HPDE6-E6E7 (cell line): Measurements from ENCODE around the gene NAPA.
"Not testable (repeated sequence)": the region's sequence is repeated elsewhere in the genome, so short reads cannot be mapped to it uniquely, and the experiment has no call there.

Source experiments
- DNase-seq: peaks from one replicate; pipeline ENCODE4 v3.0.0; 2011; ENCODE audit warnings: missing footprints; ENCODE audit errors: extremely low spot score

Gene NAPA

DNA sequence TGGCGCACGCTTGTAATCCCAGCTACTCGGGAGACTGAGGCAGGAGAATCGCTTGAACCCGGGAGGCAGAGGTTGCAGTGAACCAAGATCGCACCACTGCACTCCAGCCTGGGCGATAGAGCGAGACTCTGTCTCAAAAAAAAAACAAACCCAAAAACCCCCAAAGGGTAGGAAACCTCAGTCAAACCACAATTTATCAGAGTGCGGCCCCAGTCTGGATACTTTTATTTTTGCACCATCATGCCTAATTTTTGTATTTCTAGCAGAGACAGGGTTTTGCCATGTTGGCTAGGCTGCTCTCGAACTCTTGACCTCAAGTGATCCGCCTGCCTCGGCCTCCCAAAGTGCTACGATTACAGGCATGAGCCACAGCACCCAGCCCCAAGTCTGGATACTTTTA, 28.6 kb downstream of the NAPA start:
- not testable (repeated sequence) for DNase-seq

DNA sequence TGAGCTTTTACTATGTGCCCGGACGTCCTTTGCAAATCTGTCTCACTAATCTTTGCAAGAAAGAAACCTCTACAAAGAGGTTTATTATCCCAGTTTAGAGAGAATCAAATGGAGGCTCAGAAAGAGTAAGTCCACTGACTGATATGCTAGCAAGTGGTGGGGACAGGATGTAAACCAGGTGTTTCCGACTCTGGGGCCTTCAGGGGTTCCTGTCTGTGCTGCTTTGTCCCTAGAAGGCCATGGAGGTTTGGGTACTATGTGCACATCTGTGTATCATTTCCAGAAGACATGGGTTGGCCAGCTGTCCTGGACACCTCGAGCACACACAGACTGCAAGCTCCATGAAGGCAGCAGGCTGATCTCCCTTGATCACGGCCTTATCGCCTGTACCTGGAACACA, 29.7 kb downstream of the NAPA start:
- no peak for DNase-seq

DNA sequence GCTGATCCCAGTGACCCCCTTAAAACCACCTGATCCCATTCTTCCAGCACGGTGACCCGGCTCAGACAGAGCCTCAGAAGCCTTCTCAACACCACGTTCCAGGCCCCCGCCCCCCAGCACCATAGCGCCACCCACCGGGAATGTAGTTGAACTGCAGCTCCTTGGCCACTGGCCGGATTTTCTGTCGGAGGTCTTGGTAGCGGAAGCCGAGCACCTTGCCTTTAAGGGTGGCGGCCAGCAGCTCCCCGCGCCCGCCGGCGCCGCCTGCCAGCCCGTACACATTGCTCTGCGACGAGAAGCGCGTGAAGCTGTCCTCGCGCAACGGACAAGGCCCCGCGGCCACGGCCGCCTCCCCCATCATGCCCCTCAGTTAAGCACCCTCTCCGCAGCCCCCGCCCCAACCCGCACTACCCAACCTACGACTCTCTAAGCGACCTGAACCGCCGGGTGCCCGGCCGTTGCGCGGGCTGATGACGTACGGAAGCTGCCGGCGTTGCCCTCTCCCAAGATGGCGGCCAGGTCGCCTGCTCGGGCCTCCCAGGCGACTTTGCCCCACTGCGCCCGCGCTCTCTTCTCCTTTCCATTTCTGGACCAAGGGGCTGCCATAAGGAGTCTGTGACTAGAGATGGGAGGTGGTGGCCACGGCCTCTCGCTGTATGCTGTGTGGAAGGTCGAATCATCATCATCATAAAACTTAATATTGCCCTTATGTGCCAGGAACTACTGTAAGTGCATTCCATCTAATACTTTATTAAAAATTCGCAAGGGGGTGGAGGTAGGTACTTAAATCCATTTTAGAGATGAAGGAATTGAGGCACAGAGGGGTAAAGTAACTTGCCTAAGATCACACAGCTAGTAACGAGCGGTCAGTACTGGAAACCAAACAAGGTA, 30.8 kb downstream of the NAPA start, which contains the start of gene KPTN:
Gene KPTN, minus strand, starts transcription at position 420 of the 891 bp plus-strand sequence. Its CDS starts 59 bp downstream, at position 361.
- DNase-seq, result peak; percentile 91

DNA sequence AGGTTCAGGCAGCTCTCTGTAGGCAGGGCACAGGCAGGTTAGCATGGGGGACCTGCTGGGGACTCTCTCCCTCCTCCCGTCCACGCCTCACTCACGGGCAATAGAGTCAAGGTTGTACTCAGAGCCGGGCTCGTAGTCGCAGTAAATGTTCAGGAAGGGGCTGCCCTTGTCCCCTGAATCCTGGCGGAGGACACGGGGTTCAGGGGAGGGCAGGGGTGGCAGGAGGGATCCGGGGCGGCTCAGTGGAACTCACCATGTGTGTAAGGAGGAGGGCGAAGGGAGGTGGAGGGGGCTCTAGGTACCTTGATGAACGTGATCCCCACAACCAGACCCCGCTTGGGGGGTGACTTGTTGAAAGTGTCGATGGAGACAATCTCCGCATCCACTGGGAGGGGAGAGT, 31.7 kb downstream of the NAPA start:
- DNase-seq, result no peak

DNA sequence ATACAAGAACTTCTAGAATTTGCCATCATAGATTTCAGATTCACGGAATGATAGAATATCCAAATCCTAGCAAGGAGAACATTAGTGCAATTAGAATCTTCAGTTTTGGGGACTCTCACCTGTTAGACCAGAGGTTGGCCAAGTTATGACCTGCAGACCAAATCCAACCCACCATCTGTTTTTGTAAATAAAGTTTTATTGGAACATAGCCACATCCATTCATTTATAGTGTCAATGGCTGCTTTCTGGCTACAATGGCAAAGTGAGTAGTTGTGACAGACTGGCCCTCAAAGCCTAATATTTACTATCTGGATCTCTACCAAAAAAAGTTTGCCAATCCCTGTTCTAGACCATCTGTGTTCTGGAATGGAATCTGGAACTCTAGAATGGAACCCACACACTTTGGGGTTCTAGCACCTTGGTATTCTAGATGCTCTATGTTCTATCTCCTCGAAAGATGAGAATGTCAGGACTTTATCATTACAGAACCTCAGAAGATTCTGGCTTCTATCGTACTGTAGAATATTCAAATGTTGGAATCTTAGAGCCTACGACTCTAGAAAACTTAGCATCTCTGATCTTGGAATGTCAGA, 33.3 kb downstream of the NAPA start:
- no peak for DNase-seq

DNA sequence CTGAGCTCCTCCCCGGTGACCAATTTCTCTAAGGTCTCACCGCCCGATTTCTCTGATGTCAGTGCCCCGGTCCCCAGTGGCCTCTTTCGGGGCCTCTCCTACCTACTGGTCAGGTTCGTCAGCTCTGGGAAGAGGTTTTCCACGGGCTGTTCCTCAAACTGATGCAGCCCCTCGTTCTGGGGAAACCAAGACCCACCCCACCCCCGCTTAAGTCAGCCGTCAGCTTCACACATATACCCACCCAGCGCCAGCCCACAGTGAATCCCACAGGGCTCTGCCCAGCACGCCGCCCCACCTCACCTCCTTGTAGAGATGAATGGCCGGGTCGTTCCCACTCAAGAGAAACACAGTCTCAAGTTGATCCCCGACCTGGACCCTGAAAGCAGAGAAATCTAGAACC, 34.2 kb downstream of the NAPA start:
- no peak for DNase-seq

DNA sequence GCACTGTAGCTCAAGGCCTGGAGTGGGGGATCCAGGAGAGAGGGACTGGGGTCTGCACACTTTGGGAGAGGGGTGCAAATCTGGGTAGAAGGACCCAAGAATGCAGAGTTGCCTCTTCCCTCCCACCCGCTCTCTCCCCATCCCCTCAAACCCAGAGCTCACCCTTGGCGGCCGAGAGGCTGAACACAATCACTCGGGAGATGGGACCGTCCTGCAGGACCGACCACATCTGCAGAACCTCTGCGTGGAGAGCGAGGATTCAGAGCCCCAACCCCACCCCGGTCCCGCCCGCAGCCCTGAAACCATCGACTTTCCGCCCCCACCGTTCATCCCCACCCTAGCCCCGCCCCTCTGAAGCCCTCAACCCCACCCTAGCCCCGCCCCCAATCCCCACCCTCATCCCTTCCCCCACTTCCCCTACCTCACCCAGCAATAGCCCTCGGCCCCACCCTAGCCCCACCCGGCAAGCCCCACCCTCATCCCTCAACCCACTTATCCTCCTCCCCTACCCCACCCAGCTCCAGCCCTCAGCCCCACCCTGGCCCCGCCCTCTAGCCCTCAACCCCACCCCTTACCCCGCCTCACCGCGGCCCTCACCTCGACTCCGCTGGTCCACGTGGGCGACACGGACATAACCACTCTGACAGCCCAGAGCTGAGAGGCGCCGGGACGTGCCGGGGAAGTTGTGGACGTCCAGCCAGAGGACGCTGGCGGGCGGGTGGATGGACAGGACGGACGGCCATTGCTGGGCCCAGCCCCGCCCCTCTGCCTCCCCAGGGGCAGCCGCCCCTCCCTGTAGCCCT, 35.0 kb downstream of the NAPA start:
- DNase-seq, result no peak

DNA sequence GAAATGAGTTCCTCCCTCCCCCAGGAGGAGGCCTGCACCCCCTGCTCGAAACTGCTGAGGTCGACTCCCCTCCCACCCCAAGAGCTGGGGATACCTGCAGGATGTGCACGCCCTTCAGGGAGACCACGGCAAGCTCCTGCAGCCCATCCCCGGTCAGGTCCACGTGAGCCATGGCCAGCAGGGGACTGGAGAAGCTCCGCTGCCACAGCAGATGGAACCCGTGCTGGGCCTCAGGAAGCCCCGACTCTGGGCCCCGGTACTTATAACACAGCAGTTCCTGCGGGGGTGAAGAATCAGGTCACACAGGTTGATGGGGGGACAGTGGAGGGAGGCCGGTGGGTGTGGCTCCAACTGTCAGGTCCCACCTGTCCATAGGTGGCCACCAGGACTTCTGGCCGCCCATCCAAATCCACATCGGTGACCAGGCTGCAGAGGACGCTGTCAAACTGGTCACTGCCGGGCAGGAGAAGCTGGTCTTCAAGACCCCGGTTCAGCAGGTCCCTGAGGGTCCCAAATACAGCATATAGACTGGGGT, 38.4 kb downstream of the NAPA start:
- DNase-seq, result no peak

DNA sequence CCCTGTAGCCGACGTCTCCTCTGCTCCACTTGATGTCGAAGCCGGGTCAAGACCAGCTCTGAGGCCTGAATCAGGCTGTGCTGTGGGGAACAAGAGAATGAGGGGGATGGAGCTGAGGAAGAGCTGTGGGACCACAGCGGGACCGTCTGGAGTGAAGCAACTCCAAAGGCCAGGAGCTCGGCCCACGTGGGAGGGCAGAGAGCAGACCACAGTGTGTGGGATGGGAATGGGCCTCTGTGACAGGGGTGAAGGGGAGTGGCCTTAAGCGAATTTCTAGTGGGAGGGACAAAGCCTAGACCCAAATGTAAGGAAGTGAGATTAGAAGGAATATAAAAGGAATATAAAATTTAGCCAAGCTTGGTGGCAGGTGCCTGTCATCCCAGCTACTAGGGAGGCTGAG, 39.4 kb downstream of the NAPA start:
- no peak for DNase-seq

DNA sequence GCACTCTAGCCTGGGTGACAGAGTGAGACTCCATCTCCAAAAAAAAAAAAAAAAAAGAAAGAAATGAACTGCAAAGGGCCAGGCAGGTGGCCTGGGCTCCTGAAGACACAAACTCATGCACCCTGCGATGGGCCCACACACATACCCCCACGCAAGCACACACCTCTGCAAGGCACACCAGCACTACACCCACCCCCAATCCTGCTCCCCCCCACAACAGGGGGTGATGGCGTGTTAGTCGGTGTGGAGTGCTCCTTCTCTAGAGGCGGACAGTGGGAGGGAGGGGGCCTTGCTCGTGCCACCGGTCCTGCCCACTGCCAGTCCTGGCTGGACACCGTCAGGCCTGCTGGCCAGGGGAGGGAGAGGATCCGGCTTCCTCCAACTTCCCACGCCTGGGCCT, 41.5 kb downstream of the NAPA start:
- DNase-seq, result no peak

DNA sequence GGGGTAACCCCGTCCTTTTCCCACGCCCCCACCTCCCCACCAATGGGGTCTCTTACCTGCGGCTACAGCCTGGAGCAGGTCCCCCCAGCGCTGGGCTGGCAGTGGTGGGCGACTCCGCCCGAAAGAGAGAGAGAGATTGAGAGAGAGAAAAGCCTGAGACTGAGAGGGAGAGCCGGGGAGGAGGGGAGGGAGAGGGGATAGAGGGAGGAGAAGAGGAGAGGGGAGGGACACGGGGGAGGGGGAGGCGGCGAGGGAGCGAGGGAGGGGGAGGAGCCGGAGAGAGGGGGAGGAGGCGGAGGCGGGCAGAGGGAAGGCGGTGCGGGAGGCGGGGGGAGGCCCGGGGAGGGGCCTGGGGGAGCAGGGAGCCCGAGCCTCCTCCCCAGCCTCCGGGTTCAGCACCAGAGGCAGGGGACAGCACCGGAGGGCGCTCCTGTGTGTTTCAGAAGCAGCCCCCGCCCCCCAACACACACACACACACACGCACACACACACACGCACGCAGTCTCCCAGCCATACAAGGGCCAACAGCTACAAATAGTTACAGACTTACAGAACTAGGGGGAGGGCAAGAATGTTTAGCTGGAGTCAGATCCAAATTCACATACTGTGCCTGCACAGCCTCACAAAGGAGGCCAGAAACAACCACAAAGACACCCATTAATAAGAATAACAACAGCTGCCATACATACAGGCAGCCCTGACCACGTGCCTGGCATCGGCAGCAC, 43.0 kb downstream of the NAPA start, which contains the start of gene SLC8A2:
Gene SLC8A2, minus strand, starts transcription at position 161 of the 725 bp plus-strand sequence. CDS start 5,490 bp downstream, outside the sequence.
- peak; percentile 38 for DNase-seq

DNA sequence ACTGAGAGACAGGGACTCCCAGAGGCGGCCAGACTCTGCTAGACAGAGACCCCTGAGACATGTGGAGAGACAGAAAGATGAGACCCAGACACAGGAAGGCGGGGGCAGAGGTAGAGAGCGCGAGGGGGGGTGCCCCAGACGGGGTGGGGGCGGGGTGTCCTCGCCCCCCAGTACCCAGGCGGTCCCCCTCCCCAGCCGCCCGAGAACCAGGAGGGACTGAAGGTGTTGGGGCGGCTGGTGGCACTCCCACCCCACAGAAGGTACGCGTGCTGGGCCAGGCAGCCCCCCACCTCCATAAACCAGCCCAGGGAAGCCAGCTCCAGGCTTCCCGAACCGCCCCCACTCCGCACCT, 43.5 kb downstream of the NAPA start:
- DNase-seq, result no peak

DNA sequence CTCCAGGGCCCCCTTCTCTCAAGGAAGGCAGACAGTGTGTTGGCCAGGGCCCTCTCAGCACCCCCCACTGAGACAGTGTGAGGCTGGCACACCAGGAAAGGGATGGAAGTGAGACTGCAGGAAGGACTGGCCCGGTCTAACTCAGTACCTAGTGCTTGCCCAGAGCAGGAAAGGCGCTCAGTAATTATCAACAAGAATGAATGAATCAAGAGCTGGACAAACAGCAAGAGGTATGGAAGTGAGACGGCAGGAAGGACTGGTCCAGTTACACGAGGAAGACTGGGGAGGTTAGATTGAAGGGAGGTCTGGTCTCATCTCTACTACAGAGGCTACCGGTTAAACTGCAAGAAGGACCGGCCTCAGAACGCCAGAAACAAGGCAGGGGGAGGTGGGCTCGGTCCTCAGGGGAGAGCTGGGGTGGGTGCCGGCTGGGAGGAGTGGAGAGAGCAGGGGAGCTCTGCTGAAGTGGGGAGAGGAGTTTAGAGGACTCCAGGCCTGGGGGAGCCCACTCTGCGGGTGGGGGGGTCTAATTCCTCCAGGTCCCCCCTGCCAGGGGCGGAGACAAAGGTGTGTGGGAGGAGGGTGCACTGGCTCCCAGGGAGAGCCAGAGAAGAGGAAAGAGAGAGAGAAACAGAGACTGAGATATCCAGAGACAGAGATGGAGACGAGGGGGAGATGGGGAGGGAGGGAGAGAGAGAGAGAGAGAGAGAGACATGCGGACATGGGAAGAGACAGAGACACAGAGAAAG, 44.2 kb downstream of the NAPA start:
- DNase-seq, result no peak

DNA sequence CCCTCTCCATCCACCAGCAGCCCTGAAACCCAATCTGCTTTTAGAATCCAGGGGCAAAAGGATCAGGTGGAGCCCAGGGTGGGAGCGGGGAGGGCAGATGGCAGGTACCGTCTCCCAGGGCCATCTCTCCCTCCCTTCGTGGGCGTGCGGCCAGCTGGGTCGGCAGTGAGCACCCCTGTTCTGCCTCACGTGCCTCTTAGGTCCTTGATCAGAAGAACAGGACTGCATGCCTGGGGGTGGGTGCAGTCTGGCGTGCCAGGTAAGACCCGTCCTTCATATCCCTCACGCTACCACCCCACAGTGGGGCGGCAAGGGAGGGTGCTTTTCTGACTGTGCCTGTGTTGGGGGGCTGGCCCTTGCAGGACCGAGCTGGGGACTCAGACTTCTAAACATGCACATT, 45.1 kb downstream of the NAPA start:
- no peak for DNase-seq

DNA sequence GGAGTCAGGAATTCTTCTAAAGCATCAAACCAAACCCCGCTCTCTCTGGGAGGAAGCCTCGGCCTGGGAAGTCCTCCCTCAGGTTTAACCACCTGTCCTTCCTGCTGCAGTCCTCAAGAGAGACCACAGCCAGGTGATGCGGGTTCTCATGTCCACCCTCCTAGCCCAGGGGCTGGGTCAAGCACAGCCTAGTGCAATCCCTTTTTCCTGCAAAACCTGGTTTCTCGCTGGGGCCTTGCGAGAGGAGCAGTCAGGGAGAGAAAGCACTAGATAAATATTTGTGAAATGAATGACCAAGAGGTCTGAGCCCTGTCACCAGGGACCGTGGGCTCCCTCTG, 45.5 kb downstream of the NAPA start:
- DNase-seq, result no peak

DNA sequence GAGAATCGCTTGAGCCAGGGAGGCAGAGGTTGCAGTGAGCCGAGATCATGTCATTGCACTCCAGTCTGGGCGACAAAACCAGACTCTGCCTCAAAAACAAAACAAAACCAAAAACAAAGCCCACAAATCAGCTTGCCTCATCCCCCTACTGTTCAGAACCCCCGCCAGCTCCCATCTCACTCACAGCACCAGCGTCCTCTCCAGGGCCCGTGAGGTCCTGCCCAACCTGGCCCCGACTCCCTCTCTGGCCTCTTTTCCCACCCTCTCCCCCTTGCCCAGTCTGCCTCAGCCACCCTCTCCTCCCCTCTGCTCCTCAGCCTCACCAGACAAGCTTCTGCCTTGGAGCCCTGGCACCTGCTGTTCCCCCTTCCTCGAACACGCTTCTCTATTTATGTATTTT, 46.9 kb downstream of the NAPA start:
- DNase-seq, result no peak

DNA sequence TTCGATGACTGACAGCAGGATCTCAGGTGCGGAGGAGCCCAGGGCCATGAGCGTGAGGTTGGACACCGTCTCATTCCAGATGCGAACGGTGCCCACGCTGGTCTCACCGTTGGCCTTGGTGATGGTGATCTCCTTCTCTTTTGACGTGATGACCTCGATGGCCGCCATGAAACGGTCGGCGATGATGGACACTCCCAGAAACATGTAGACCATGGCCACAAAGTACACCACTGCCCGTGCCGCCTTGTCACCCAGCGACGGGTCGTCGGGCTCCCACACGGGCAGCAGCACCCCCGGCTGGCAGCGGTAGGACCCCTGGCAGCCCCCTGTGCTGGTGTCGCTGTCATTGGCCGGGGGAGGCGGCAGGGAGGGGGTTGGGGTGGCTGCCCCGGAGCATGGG, 48.9 kb downstream of the NAPA start:
- no peak for DNase-seq

DNA sequence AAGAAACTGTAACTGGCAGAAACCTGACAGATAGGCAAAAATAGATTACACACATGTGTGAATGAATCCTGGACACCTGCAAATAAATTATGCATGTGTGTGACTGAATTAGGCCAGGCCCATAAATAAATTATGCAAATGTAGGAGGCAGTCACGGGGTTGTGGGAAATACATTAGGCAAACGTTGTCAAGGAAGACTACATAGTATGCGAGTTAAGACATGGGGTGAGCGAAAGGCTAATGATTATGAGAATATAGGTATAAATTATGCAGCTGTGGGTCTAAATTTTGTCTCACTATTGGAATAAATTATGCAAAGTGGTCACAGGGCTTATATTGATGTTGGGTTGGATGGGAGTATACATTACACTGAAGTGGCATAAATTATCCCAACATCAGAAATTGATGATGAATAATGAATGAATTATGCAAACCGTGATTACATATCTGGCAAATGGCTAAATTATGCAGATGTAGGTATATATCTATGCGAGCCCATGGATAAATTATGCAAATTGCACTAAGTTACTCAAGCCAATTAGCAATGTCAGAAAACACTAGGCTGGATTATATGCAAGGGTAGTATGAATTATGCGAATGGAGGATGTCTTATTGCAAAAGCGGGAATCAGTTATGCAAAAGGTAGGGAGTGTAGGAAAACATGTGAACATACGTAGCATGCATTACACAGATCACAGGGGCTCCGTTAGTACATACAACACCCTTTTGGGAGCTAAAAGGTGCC, 50.0 kb downstream of the NAPA start:
- no peak for DNase-seq

DNA sequence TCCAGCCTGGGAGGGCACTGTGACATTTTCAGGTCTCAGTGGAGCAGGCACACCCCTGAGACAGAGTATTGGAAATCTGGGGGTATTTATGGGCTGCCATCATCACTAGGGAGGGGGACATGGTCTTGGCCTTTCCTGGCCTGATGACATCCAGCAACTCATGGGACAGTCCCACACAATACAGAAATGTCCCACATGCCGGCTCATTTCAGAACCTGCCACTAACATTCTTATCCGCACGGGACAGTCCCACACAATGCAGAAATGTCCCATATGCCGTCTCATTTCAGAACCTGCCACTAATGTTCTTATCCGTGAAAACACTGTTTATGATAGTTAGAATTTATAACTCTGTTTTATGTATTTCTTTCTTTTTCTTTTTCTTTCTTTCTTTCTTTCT, 53.0 kb downstream of the NAPA start:
- no peak for DNase-seq

DNA sequence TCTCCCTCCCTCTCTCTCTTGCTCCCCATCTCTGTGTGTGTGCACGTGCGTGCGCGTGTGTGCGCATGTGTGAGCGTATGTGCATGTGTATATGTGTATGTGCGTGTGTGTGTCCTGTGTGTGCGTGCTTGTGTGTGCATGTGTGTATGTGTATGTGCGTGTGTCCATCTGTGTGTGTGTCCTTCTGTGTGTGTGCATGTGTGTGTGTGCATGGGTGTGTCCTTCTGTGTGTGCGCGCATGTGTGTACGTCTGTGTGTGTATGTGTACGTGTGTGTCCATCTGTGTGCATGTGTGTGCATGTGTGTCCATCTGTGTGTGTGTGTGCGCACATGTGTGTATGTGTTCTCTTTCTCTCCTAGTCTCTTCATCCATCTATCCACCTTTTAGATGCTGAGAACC, 55.4 kb downstream of the NAPA start:
- DNase-seq, result no peak
